GM12865 (cell line): ENCODE results near the gene SYT7.

Experiments
- DNase-seq: peaks from one replicate; pipeline ENCODE4 v3.0.0; 2010; ENCODE audit warnings: low read depth
- H3K4me3 ChIP-seq: 2 replicates; pipeline ENCODE4 v1.5.1; 2011; ENCODE audit warnings: mild to moderate bottlenecking, low read depth, low read length, control low read depth
- TF ChIP-seq, protein P1 (sequence below): IDR thresholded peaks from 2 replicates; pipeline ENCODE4 v1.5.1; 2011; ENCODE audit warnings: low read length, control low read depth, low read depth, inconsistent platforms; ENCODE audit not compliant: insufficient read depth; ENCODE audit errors: missing control alignments

Gene SYT7

DNA sequence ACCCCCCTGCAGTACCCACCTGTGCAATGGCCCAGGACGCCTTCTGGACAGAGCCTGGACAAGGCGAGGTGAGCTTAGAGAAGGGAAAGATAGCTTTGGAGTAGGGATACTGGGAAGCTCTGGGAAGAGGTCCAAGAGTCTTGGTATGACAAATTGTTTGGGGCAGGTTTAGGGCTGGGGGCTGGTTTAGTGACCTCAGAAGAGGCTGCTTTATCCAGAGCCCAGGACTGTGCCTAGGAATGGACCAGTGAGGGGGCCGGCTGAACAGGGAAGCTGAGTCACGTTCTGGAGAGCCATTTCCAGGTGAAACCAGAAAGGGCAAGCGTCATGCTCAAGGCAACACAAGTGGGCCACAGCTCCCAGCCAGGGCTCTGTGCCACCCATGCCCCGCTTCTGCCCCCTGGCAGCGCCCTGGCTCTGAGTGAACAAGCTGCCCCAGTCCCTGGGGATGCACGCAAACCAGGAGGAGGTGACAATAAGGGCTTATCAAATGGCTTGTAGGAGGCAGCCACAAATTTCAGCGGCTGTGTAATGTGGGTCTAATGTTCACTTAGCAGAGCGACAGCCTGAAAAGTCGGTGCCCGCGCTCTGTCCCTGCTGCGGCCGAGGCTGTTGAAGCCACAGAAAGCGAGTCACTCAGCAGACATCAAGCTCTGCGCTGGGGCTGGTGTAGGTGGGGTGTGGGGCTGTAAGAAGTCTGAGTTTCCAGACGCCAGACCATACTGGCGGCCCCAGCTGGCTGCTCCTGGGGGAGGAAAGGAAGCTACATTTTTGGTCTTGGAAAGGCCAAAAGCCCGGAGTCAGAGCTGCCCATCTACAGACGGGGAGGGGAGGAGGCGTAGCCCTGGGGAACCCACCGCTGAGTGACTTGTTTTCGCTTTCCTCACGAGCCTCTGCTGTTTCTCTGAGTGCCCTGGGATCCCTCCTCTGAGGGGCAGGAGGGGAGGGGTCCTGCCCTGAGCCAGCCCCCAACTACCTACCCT lies 18.3 kb upstream of the SYT7 start:
- H3K4me3 ChIP-seq, result no peak overlapping the region
- TF ChIP-seq, protein P1, sequence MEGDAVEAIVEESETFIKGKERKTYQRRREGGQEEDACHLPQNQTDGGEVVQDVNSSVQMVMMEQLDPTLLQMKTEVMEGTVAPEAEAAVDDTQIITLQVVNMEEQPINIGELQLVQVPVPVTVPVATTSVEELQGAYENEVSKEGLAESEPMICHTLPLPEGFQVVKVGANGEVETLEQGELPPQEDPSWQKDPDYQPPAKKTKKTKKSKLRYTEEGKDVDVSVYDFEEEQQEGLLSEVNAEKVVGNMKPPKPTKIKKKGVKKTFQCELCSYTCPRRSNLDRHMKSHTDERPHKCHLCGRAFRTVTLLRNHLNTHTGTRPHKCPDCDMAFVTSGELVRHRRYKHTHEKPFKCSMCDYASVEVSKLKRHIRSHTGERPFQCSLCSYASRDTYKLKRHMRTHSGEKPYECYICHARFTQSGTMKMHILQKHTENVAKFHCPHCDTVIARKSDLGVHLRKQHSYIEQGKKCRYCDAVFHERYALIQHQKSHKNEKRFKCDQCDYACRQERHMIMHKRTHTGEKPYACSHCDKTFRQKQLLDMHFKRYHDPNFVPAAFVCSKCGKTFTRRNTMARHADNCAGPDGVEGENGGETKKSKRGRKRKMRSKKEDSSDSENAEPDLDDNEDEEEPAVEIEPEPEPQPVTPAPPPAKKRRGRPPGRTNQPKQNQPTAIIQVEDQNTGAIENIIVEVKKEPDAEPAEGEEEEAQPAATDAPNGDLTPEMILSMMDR, result no peak
- no peak for DNase-seq

DNA sequence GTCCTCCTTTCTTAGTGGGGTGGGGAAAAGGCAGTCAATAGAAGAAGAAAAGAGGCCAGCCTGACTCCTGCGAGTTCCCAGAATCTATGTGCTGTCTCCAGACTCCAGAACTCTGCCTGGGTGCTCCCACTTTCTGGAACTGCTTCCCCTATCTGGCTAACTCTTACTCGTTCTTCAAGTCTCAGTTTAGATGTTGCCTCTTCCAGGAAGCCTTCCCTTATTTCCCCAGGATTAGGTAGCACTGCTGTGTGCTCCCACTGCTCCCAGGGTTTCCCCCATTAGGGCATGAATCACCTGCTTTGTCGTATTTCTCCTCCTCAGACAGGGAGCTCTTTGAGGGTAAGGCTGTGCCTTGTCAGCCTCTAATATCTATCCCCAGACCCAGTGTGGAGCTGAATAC lies 17.5 kb upstream of the SYT7 start:
- TF ChIP-seq, protein P1, result no peak
- DNase-seq, result no peak
- no peak overlapping the region for H3K4me3 ChIP-seq

DNA sequence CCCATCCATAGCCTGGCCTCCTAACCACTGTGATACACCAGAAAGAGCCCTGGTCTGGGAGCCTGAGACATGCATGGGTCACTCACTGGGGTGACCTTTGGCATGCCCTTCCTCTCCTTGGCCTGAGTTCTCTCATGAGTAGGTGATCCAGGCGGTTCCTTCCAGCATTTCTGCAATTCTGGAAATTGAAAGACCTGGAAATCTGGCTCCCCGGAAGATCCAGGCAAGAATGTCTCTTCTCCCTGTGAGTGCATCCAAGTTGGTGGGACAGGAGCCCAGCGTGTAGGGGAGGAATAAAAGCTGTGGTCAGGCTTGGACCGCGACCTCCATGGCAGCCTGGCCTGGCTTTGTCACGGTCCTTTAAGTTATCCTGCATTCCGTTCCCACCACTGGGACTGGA lies 16.1 kb upstream of the SYT7 start:
- no peak overlapping the region for H3K4me3 ChIP-seq
- no peak for DNase-seq
- TF ChIP-seq, protein P1, result no peak

DNA sequence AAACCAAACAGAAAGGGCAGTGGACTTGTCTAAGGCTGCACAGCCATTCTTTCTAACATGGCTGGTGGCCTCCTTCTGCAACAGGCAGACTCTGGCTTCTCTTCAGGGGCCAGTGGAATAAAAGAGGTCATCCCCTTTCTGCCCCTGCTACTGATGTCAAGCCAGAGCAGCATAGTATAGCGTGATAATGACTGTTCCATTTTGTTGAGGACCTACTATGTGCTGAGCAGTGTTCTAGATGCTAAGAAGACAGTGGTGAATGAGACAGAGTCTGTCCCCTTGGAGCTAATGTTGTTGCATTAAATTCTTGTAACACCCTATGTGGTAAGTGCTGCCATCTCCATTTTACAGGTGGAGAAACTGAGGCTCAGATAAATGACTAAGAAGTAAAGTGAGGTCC lies 15.7 kb upstream of the SYT7 start:
- H3K4me3 ChIP-seq, result no peak overlapping the region
- TF ChIP-seq, protein P1, result no peak
- DNase-seq, result no peak

DNA sequence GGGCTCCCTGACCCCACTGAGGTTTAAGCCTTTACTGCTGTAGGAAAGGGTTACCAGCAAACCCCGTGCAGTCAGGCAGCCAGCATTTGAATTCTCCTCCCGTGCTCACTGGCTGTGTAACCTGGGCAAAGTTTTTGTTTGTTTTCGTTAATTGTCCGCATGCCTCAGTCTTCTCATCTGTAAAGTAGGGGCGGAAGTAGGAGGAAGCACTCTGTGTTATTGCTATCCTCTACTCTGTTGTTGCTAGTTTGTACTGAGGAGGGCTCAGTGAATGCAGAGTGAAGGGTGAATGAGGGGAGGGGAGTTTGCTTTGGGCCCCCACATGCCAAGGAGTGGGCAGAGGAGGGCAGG lies 14.0 kb upstream of the SYT7 start:
- TF ChIP-seq, protein P1, result no peak
- DNase-seq, result no peak
- no peak overlapping the region for H3K4me3 ChIP-seq

DNA sequence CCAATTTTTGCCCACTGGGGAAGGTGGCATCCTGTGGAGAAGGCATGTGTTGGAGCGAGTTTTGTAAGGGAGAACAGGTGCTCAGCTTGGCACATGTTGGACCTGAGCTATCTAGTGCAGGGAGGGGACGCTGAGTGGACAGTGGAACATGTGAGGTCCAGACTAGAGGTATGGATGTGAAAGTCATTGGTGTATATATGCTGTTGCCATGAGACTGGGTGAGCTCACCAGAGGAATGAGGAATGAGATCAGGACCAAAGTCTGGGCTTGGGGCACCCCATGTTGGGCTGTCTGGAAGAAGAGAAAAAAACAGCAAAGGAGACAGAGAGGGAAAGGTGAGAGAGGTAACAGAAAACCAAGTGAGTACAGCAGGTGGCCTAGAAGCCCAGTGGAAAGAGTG lies 12.3 kb upstream of the SYT7 start:
- DNase-seq, result no peak
- no peak overlapping the region for H3K4me3 ChIP-seq

More for the DNA sequence above, 12.3 kb upstream of the SYT7 start:
- TF ChIP-seq, protein P1, result no peak
